K562 (cell line): ENCODE measurements around the gene ZNF622. TPM values are rescaled to one million over a fixed set of nuclear protein-coding genes. Genes with fewer than 3 reads are reported as not detected.

ENCODE experiments used
- ATAC-seq: fragments of 200-7000 bp; cut with Tn5 transposase; 3 replicates; pipeline ENCODE4 v1.9.1; 2020; ENCODE audit warnings: moderate library complexity
- BruUV-seq: library from RNA; stranded (reverse); fragments of 400-500 nt; replicated peaks from 2 replicates; lab custom pipeline; 2021; lab: Mats Ljungman, UMichigan
- CTCF ChIA-PET: fragments of 300-600 bp; formaldehyde crosslinking; extraction: SDS; loops from one replicate; lab custom pipeline; 2021; ENCODE audit warnings: low intra/inter-chr PET ratio; lab: Yijun Ruan, JAX
- POLR2A ChIA-PET: fragments of 300-600, 350-650 bp; sonication (Branson Sonifier 250); formaldehyde crosslinking; extraction: SDS; loops from one replicate; lab custom pipeline; 2021; ENCODE audit warnings: antibody characterized with exemption, inconsistent platforms; lab: Yijun Ruan, JAX
- DNase-seq, 4 experiments: peaks; one replicate each; pipeline versions ENCODE4 v3.0.0 to v3.0.0-alpha.2; 2011 to 2018; ENCODE audit warnings: low spot score in 3 of 4, mixed read lengths in 3 of 4; ENCODE audit errors: extremely low read depth in 1 of 4
- FAIRE-seq: peaks from 2 replicates; lab custom pipeline; 2011; peaks lifted over from hg19 to GRCh38; lab: Jason Lieb, UNC
- H2AFZ ChIP-seq: 2 replicates; pipeline ENCODE4 v1.6.0; 2011; ENCODE audit warnings: low read depth, low read length, control low read depth, inconsistent platforms
- H3K27ac ChIP-seq: fragments of 200-600 bp; 3 replicates; pipeline ENCODE4 v1.8.0; 2011; ENCODE audit warnings: low read depth, mild to moderate bottlenecking, control low read depth, inconsistent platforms, low read length, moderate library complexity, mixed read lengths; ENCODE audit errors: extremely low read depth
- H3K27me3 ChIP-seq, 2 experiments: fragments of 300-600 bp in 1 of 2; 2 replicates in 1 of 2; 3 replicates in 1 of 2; pipeline versions ENCODE4 v1.6.0 to v1.8.0; 2011; ENCODE audit warnings: inconsistent platforms in 2 of 2, low read length in 2 of 2, mild to moderate bottlenecking in 1 of 2, mixed read lengths in 1 of 2, moderate library complexity in 1 of 2; ENCODE audit not compliant: control insufficient read depth in 2 of 2, insufficient read depth in 2 of 2
- H3K36me3 ChIP-seq: fragments of 300-600 bp; 3 replicates; pipeline ENCODE4 v1.8.0; 2011; ENCODE audit warnings: mild to moderate bottlenecking, low read length, inconsistent platforms; ENCODE audit not compliant: control insufficient read depth, insufficient read depth
- H3K4me1 ChIP-seq, 2 experiments: fragments of 200-600 bp in 1 of 2; replicated peaks in 1 of 2; 2 replicates in 1 of 2; 3 replicates in 1 of 2; pipeline versions ENCODE4 v1.5.1 to v1.8.0; 2011; ENCODE audit warnings: inconsistent platforms in 2 of 2, low read length in 2 of 2, mild to moderate bottlenecking in 1 of 2, mixed read lengths in 1 of 2, moderate library complexity in 1 of 2; ENCODE audit not compliant: control insufficient read depth in 2 of 2, insufficient read depth in 2 of 2
- H3K4me2 ChIP-seq: 2 replicates; pipeline ENCODE4 v1.6.1; 2011; ENCODE audit warnings: low read length, control low read depth, inconsistent platforms, mixed read lengths; ENCODE audit not compliant: insufficient read depth
- H3K4me3 ChIP-seq: fragments of 200-600 bp; sonication (generic), shearing (Covaris generic); 2 replicates; pipeline ENCODE4 v1.5.1; 2016; ENCODE audit warnings: control low read depth, inconsistent platforms
- H3K79me2 ChIP-seq: fragments of 200-600 bp; 3 replicates; pipeline ENCODE4 v1.8.0; 2011; ENCODE audit warnings: low read length, inconsistent platforms; ENCODE audit not compliant: control insufficient read depth, insufficient read depth
- H3K9ac ChIP-seq, 2 experiments: 2 replicates each; pipeline versions ENCODE4 v1.6.0 to v1.6.1; 2011; ENCODE audit warnings: low read depth in 2 of 2, low read length in 2 of 2, control low read depth in 1 of 2, inconsistent platforms in 1 of 2, mild to moderate bottlenecking in 1 of 2, mixed read lengths in 1 of 2; ENCODE audit not compliant: insufficient read depth in 1 of 2
- H3K9me1 ChIP-seq: one replicate; pipeline ENCODE4 v1.6.0; 2011; ENCODE audit warnings: inconsistent platforms, mild to moderate bottlenecking, low read length, moderate library complexity; ENCODE audit not compliant: control insufficient read depth, insufficient read depth
- H3K9me3 ChIP-seq: replicated peaks from 2 replicates; pipeline ENCODE4 v1.5.1; 2011; ENCODE audit warnings: low read depth, low read length, inconsistent platforms; ENCODE audit not compliant: control insufficient read depth, insufficient read depth
- H4K20me1 ChIP-seq: replicated peaks from 2 replicates; pipeline ENCODE4 v1.6.1; 2011; ENCODE audit warnings: low read length, inconsistent platforms, mixed read lengths; ENCODE audit not compliant: control insufficient read depth, insufficient read depth
- DLX4 ChIP-seq: fragments of 250-450 bp; sonication (Bioruptor Pico); IDR thresholded peaks from 2 replicates; pipeline ENCODE4 v1.6.1; 2021; ENCODE audit warnings: mild to moderate bottlenecking
- HMG20A ChIP-seq: fragments of 450-650 bp; formaldehyde crosslinking; conservative IDR thresholded peaks from 2 replicates; pipeline ENCODE4 v1.4.0; 2020; ENCODE audit warnings: mild to moderate bottlenecking, mixed read lengths
- HMG20B ChIP-seq: fragments of 250-450 bp; sonication (Bioruptor Pico); IDR thresholded peaks from 2 replicates; pipeline ENCODE4 v1.5.0; 2021; ENCODE audit warnings: mild to moderate bottlenecking
- KDM2B ChIP-seq: fragments of 250-450 bp; sonication (Bioruptor Pico); IDR thresholded peaks from 2 replicates; pipeline ENCODE4 v1.8.0; 2021; ENCODE audit warnings: mild to moderate bottlenecking, moderate library complexity
- MBD2 ChIP-seq: sonication (generic); IDR thresholded peaks from 2 replicates; pipeline ENCODE4 v1.6.1; 2016; ENCODE audit warnings: low read depth, borderline replicate concordance
- MEF2A ChIP-seq: IDR thresholded peaks from 2 replicates; pipeline ENCODE4 v1.6.1; 2011; ENCODE audit warnings: low read depth, mild to moderate bottlenecking, low read length, moderate library complexity; ENCODE audit not compliant: control insufficient read depth
- NR1H2 ChIP-seq: sonication (generic); formaldehyde crosslinking; IDR thresholded peaks from 2 replicates; pipeline ENCODE4 v1.4.0; 2020; ENCODE audit warnings: mild to moderate bottlenecking, missing genetic modification reagents
- POU5F1 ChIP-seq: fragments of 150-350 bp; IDR thresholded peaks from 2 replicates; pipeline ENCODE4 v1.6.1; 2014; ENCODE audit warnings: borderline replicate concordance, low read length, low read depth, mild to moderate bottlenecking; ENCODE audit not compliant: partially characterized antibody
- SIX5 ChIP-seq, 2 experiments: IDR thresholded peaks; 2 replicates each; pipeline ENCODE4 v1.6.1; 2011; ENCODE audit warnings: low read length in 2 of 2, borderline replicate concordance in 1 of 2, low read depth in 1 of 2, mild to moderate bottlenecking in 1 of 2, moderate library complexity in 1 of 2; ENCODE audit not compliant: insufficient read depth in 1 of 2
- STAT5A ChIP-seq: IDR thresholded peaks from 2 replicates; pipeline ENCODE4 v1.6.1; 2012; ENCODE audit warnings: low read length, inconsistent platforms, borderline replicate concordance
- TSHZ1 ChIP-seq: fragments of 250-450 bp; sonication (Bioruptor Pico); IDR thresholded peaks from 2 replicates; pipeline ENCODE4 v1.4.0; 2020; ENCODE audit warnings: mild to moderate bottlenecking, moderate library complexity
- ZNF146 ChIP-seq: IDR thresholded peaks from one replicate; pipeline ENCODE4 v1.6.1; 2018; ENCODE audit warnings: missing compliant biosample characterization; ENCODE audit not compliant: unreplicated experiment
- ZNF77 ChIP-seq: fragments of 250-450 bp; sonication (Bioruptor Pico); IDR thresholded peaks from 2 replicates; pipeline ENCODE4 v1.5.0; 2020
- WGBS: fragments of 100-300 bp; shearing (Covaris generic); methylation state at CpG from one replicate; pipeline ENCODE4 v1.1.6; 2016; ENCODE audit warnings: low coverage, mixed read lengths; ENCODE audit not compliant: insufficient coverage; ENCODE audit errors: missing lambda C conversion rate; 5-methylcytosine and 5-hydroxymethylcytosine counted together
- in situ Hi-C: fragments of 300-500 bp; cut with MboI; formaldehyde crosslinking; loops from 4 replicates; pipeline ENCODE4 v1.15.0; 2018; ENCODE audit warnings: inconsistent platforms, mixed read lengths
- intact Hi-C: fragments of 100-400 bp; cut with micrococcal nuclease; formaldehyde crosslinking; loops from 2 replicates; pipeline ENCODE4 v1.14.2; 2022
- polyA plus RNA-seq, 8 experiments: library from polyadenylated mRNA; depleted of rRNA in 4 of 8; stranded (reverse) in 5 of 8; unstranded in 3 of 8; fragments of >200 nt; fragmentation: Nextera tagmentation in 2 of 8; fragmentation: Illumina TruSeq in 1 of 8; extraction: Ambion mirVana in 2 of 8; extraction: Trizol in 1 of 8; gene quantifications; 2 replicates each; pipeline versions ENCODE4 v1.2.1 to v1.2.3, GENCODE V29; 2011 to 2014; ENCODE audit warnings: inconsistent platforms in 1 of 8, missing spikeins in 1 of 8
- total RNA-seq, 7 experiments: library from RNA; depleted of rRNA in 6 of 7; stranded (reverse); fragments of >200 nt in 6 of 7; fragmentation: Illumina TruSeq in 2 of 7; extraction: Trizol in 2 of 7; gene quantifications; 2 replicates each; pipeline versions ENCODE4 v1.2.1 to v1.2.3, GENCODE V29; 2011 to 2021; ENCODE audit warnings: low replicate concordance in 1 of 7
- TF ChIP-seq, protein P1 (sequence below): sonication (generic); formaldehyde crosslinking; IDR thresholded peaks from 2 replicates; pipeline ENCODE4 v1.8.0; 2022; ENCODE audit warnings: mild to moderate bottlenecking, missing genetic modification reagents, borderline replicate concordance

The ZNF622 gene
- total and polyA plus RNA-seq, 9 of the 15 experiments (the other 6 are each of a cell fraction or from before 2014, with no cell fraction given), result 9.6 to 51.5 (median 32.3) TPM

DNA sequence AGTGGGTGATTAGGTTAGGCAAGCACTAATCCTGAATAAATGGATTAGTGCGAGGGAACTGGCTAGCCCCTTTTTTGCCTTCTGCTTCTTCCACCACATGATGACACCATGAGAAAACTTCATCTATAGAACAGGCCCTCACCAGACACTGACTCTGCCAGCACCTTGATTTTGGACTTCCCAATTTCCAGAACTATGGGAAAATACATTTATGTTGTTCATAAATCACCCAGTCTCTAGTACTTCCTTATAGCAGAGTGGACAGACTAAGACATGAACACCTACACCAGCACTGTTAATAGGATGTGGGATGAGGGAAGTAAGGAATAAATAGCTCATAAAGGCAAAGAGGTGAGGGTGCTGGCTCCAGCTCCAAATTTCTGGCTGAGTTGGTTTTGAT lies 1.4 kb downstream of the ZNF622 start (continued):
- no peak for TF ChIP-seq TSHZ1 (CRISPR knock-in tag)
- no peak for TF ChIP-seq KDM2B (CRISPR knock-in tag)
- TF ChIP-seq, all 486 proteins: peak for 0

GRCh38 chr5:16461782-16462181 lies 3.8 kb downstream of the ZNF622 start:
- Histone ChIP-seq H3K79me2 (peaks cover 49% of the 10 kb centered on the region), H4K20me1 (peaks cover 9% of the 10 kb centered on the region; the same call in 1 of the 2 replicates), H3K9me1 (peaks cover 4% of the 10 kb centered on the region), H3K4me3 (no peak overlapping the region), H3K27ac (no peak overlapping the region), H3K36me3 (peaks cover 75% of the 10 kb centered on the region), H3K27me3 (no peaks in the 10 kb centered on the region), H3K9me3 (no peaks in the 10 kb centered on the region), H3K9ac (no peak overlapping the region), H3K4me1 (peaks cover 2 to 15% of the 10 kb centered on the region in 2 experiments; a peak in 3 of 5 replicates), H3K4me2 (no peak overlapping the region), H2AFZ (no peak overlapping the region)
- POLR2A ChIA-PET, result interaction anchor here (2.0 kb wide), 1 partner anchor 10 kb away, joined by 7 read pairs; no protein-coding TSS in a partner anchor
- no peak for ATAC-seq
- FAIRE-seq, result no peak
- no peak for DNase-seq
- WGBS, result 89% methylated on average over 1 of the region's 1 CpG
- CTCF ChIA-PET, result no interaction called here
- no TSS peak for BruUV-seq
- in situ Hi-C loops (no loop called here), intact Hi-C loops (no loop called here)
- TF ChIP-seq STAT5A (no peak), HMG20A (CRISPR knock-in tag) (no peak), SIX5 (IDR thresholded peaks at IDR 0.05; ENCODE audit: borderline replicate concordance in 1 of 2, insufficient read depth in 1 of 2, low read depth in 1 of 2, low read length in 2 of 2) (no peak), HMG20B (CRISPR knock-in tag) (no peak), DLX4 (no peak), ZNF77 (CRISPR knock-in tag) (no peak), ZNF146 (CRISPR knock-in tag) (no peak), MBD2 (no peak), MEF2A (no peak), NR1H2 (CRISPR knock-in tag) (no peak), POU5F1 (no peak)
- TF ChIP-seq, protein P1, sequence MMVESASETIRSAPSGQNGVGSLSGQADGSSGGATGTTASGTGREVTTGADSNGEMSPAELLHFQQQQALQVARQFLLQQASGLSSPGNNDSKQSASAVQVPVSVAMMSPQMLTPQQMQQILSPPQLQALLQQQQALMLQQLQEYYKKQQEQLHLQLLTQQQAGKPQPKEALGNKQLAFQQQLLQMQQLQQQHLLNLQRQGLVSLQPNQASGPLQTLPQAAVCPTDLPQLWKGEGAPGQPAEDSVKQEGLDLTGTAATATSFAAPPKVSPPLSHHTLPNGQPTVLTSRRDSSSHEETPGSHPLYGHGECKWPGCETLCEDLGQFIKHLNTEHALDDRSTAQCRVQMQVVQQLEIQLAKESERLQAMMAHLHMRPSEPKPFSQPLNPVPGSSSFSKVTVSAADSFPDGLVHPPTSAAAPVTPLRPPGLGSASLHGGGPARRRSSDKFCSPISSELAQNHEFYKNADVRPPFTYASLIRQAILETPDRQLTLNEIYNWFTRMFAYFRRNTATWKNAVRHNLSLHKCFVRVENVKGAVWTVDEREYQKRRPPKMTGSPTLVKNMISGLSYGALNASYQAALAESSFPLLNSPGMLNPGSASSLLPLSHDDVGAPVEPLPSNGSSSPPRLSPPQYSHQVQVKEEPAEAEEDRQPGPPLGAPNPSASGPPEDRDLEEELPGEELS (CRISPR knock-in tag), result no peak
